ENCODE results near the gene ICOS.

ICOS gene

DNA sequence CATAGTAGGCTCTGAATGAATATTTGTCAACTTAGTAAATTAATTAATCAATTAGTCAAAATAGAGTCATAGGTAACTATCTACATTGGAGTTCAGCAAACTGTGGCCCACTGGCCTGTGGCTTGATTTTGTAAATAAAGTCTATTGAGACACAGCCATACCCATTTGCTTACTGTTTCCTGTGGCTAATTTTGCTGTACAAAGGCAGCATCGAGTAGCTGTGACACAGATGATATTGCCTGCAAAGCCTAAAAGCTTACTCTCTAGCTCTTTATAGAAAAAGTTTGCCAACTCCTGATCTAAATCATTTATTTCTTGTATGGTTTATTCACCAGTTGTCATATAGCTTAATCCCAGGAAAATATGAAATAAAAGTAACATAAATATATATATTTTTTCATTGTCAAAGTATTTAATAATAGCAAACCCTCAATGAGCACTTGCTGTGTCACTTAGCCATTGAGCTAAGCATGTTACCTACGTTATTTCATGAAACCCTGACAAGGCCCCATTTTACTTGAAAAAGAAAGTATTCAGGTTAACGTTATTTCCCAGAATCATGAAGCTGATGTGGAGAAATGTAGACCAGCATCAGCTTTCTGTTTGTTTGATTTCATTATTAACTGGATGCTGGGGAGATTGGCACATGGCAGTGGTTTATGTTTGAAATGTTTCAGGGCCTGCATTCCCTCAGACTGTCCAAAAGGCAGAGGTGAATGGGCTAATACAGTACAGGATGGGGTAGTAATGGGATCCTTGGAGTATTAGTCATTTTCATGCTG lies 69.6 kb downstream of the ICOS start:
- no peak for DNase-seq (ENCODE audit: low read depth in 4 of 4, low spot score in 1 of 4)

DNA sequence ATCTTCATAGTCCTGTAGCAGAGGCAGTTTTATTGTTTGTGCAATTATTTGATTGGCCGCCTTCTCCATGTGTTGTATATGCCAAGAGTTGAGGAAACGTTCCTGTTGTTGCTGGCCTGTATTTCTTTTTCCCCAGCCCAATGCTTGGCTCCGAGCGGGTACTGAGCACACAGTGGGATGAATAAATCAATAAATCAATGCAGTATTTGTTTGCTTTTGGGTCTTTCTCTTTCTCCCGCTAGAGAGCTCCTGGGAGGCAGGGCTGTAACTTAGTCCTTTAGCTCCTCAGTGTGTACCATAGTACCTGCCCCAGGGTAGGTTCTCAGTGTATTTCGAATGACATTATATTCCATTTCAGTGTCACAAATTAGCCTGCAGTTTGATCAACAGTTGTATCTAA lies 71.8 kb downstream of the ICOS start:
- DNase-seq (ENCODE audit: low read depth in 4 of 4, low spot score in 1 of 4) = no peak

DNA sequence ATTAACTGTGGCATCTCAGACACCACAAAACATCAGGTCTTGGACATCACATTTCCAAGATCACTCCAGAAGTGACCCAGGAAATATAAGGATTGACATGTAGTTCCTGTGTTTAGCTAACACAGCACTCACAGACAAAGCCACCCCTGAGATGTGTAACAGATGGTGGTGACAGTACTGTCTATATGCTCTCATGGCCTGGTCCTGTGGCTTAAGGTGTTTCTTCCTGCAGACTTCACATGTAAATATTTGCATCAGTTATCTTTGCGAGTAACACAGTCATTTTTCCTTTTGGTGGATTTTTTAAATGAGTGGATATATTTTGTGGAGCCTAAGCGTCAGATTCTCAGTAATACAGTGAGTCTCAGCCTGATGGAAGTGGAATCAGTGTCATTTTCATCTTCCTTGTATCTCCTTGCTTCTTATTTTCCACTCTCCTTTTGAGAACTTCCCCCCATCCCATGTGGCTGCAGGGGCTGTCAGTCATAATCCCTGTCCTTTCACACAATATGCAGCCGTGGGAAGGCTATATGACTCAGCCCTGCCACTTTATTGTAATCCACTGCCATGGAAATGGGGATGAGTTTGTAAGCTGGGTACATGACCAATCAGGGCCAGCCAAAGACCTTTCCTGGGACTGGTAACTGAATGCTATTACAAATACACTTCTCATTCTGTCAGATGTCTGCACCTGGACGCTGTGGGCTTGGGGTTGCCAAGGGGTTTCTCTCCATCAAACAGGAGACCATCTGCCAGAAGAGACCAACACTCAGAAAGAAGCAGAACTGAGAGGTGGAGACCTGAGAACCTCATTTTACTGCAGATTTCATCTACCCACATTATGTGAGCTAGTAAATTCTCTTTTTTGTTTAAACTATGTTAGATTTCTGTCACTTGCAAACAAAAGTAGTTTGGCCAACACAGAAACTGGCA lies 74.3 kb downstream of the ICOS start:
- DNase-seq (ENCODE audit: low read depth in 4 of 4, low spot score in 1 of 4) = no peak
